Heart left ventricle (tissue), 16 donors: ENCODE measurements around the gene KCNQ2. TPM values are rescaled to one million over a fixed set of nuclear protein-coding genes. Genes with fewer than 3 reads are reported as not detected.

Experiments used
- ATAC-seq, 4 donors: fragments of 200-7000 bp; cut with Tn5 transposase; one replicate each; pipeline ENCODE4 v1.9.1; 2020 to 2022; ENCODE audit warnings: moderate library complexity in 4 of 4, mild to moderate bottlenecking in 3 of 4, moderate number of reproducible peaks in 1 of 4
- DNase-seq, 5 donors: peaks; one replicate each; pipeline ENCODE4 v3.0.0-alpha.2; 2020
- H3K27ac ChIP-seq, 12 donors: fragments of 200-600 bp; sonication (generic) in 4 of 12; one replicate each; pipeline versions ENCODE4 v1.5.0 to v1.8.0; 2016 to 2022; ENCODE audit warnings: mild to moderate bottlenecking in 2 of 12
- H3K27me3 ChIP-seq, 9 donors: fragments of 200-600 bp; sonication (generic) in 2 of 9; one replicate each; pipeline versions ENCODE4 v1.5.1 to v1.8.0; 2016 to 2022; ENCODE audit warnings: mild to moderate bottlenecking in 3 of 9
- H3K36me3 ChIP-seq, 9 donors: fragments of 200-600 bp; sonication (generic) in 2 of 9; one replicate each; pipeline versions ENCODE4 v1.5.0 to v1.8.0; 2018 to 2022; ENCODE audit warnings: mild to moderate bottlenecking in 2 of 9
- H3K4me1 ChIP-seq, 12 donors: fragments of 200-600 bp; sonication (generic) in 4 of 12; one replicate each; pipeline versions ENCODE4 v1.5.0 to v1.8.0; 2016 to 2022; ENCODE audit warnings: mild to moderate bottlenecking in 3 of 12
- H3K4me3 ChIP-seq, 12 donors: fragments of 200-600 bp; sonication (generic) in 4 of 12; one replicate each; pipeline versions ENCODE4 v1.5.0 to v1.8.0; 2017 to 2022; ENCODE audit warnings: mild to moderate bottlenecking in 9 of 12, moderate library complexity in 4 of 12
- H3K9me3 ChIP-seq, 12 donors: fragments of 200-600 bp; sonication (generic) in 4 of 12; one replicate each; pipeline versions ENCODE4 v1.5.0 to v1.8.0; 2016 to 2022; ENCODE audit warnings: mild to moderate bottlenecking in 1 of 12
- CTCF ChIP-seq, 12 donors: fragments of 200-600 bp; sonication (generic) in 4 of 12; IDR thresholded peaks; one replicate each; pipeline versions ENCODE4 v1.5.0 to v1.8.0; 2018 to 2022; ENCODE audit warnings: antibody characterized with exemption in 12 of 12, mild to moderate bottlenecking in 5 of 12
- POLR2A ChIP-seq, 2 donors: fragments of 450-650 bp; IDR thresholded peaks; one replicate each; pipeline ENCODE4 v1.6.1; 2017; ENCODE audit warnings: antibody characterized with exemption in 2 of 2, mild to moderate bottlenecking in 2 of 2, moderate library complexity in 2 of 2
- WGBS, 4 donors: extraction: QIAGEN DNeasy Blood & Tissue Kit in 2 of 4; methylation state at CpG; one replicate each; pipeline versions ENCODE4 v1.1.5 to v1.1.7; 2013 to 2018; 5-methylcytosine and 5-hydroxymethylcytosine counted together
- intact Hi-C, 10 donors: fragments of 100-400 bp; cut with DNase I; formaldehyde crosslinking; loops; one replicate each; pipeline versions ENCODE4 v1.11.1 to v1.14.2; 2022
- polyA plus RNA-seq, 2 donors: library from polyadenylated mRNA; stranded (reverse); fragments of 200-250 nt; gene quantifications; one replicate each; pipeline ENCODE4 v1.2.3, GENCODE V29; 2013
- total RNA-seq, 9 donors: library from RNA; depleted of rRNA in 2 of 9; stranded (reverse); fragments of >200 nt in 2 of 9; fragmentation: NEBNext Ultra II Directional in 3 of 9; extraction: Animal tissue kit (Norgen Biotek cat#: 25700) in 3 of 9; gene quantifications; one replicate each; pipeline versions ENCODE4 v1.1.0 to v1.2.4, GENCODE V29; 2016 to 2023
- donor health status: ischemic (EF 13 %, LVEDD 7.1; RV severe dilation, severe dysfunction).
- donor health status: healthy with polysubstance abuse.
- donor health status: DM: no; HTN: yes; CAD: no.
- donor health status: DM: no; HTN: no; CAD: no.
- donor health status: ischemic (EF 25% LVEDD 6.9; RV normal size, moderate dysfunction).
- donor health status: ischemic (EF 25% LVEDD 5.7; RV mildly dilated, moderate dysfunction).
- donor health status: healthy.
- donor health status: DM: yes; HTN: yes; CAD: no.
- donor health status: ischemic (EF 35%, LVEDD 5.7; RV mildly dilated, moderate dysfunction).
- donor health status: nonischemic (EF 11% LVEDD 7.7; RV severe dilation, severe dysfunction).
- donor health status: DM: yes; HTN: yes; CAD: no.
- donor health status: PGD.
- donor health status: ischemic (EF 29% LVEDD 5.4; RV normal size, mild dysfunction).
- donor health status: nonischemic (EF 23%, LVEDD 6.1; RV moderate dilation, normal function).

KCNQ2 gene
- total and polyA plus RNA-seq, 11 donors = 0.06 to 2.6 (median 0.65) TPM; not detected in 7

GRCh38 chr20:63467294-63468083 lies 5.0 kb downstream of the KCNQ2 start:
- 73 to 77% (median 74%) methylated on average over 18 to 19 of the region's 19 CpGs for WGBS, 4 donors
- no peak overlapping the region for H3K27ac ChIP-seq
- TF ChIP-seq POLR2A (IDR thresholded peaks at IDR 0.05) (no peak), CTCF (IDR thresholded peaks at IDR 0.05) (no peak)
- intact Hi-C loops = no loop called here
- no peak for ATAC-seq
- no peak overlapping the region for H3K4me3 ChIP-seq
- DNase-seq = no peak
- H3K36me3 ChIP-seq = no peaks in the 10 kb centered on the region
- peaks cover 14 to 93% (median 34%) of the 10 kb centered on the region in 9 donors for H3K27me3 ChIP-seq
- H3K9me3 ChIP-seq = no peaks in the 10 kb centered on the region
- H3K4me1 ChIP-seq = peaks cover 0 to 16% (median 6%) of the 10 kb centered on the region in 12 donors

- peaks cover 0 to 9% (median 3%) of the 10 kb centered on the region in 12 donors for H3K4me1 ChIP-seq
- intact Hi-C loops = no loop called here
- no peak overlapping the region for H3K4me3 ChIP-seq
- no peaks in the 10 kb centered on the region for H3K36me3 ChIP-seq
- no peak for ATAC-seq
- 85 to 94% (median 89%) methylated on average over 17 of the region's 17 CpGs for WGBS, 4 donors
- no peaks in the 10 kb centered on the region for H3K9me3 ChIP-seq
- TF ChIP-seq CTCF (IDR thresholded peaks at IDR 0.05) (no peak), POLR2A (IDR thresholded peaks at IDR 0.05) (no peak)
- DNase-seq = no peak
- peaks cover 9 to 92% (median 31%) of the 10 kb centered on the region in 9 donors for H3K27me3 ChIP-seq
- no peak overlapping the region for H3K27ac ChIP-seq
These were observed 5.6 kb downstream of the KCNQ2 start for GRCh38 chr20:63466861-63467260.

GRCh38 chr20:63466250-63466825 lies 6.1 kb downstream of the KCNQ2 start:
- TF ChIP-seq CTCF (IDR thresholded peaks at IDR 0.05) = no peak
- no peak for TF ChIP-seq POLR2A (IDR thresholded peaks at IDR 0.05)
- no peak overlapping the region for H3K4me3 ChIP-seq
- H3K27ac ChIP-seq = no peak overlapping the region
- H3K36me3 ChIP-seq = no peaks in the 10 kb centered on the region
- WGBS, 4 donors = 80 to 86% (median 83%) methylated on average over 48 to 55 of the region's 55 CpGs
- peaks cover 4 to 89% (median 26%) of the 10 kb centered on the region in 9 donors for H3K27me3 ChIP-seq
- intact Hi-C loops = no loop called here
- ATAC-seq (no peak), DNase-seq (no peak)
- H3K9me3 ChIP-seq = no peaks in the 10 kb centered on the region
- peaks cover 0 to 4% (median 0%) of the 10 kb centered on the region in 12 donors for H3K4me1 ChIP-seq
